K562 (cell line): Measurements from ENCODE around the gene TEKT2. TPM values are rescaled to one million over a fixed set of nuclear protein-coding genes. Genes with fewer than 3 reads are reported as not detected.
A peak's percentile ranks its signal among the peaks of the same experiment; 100 is the strongest.

Experiments used
- ATAC-seq: fragments of 200-7000 bp; cut with Tn5 transposase; 3 replicates; pipeline ENCODE4 v1.9.1; 2020; ENCODE audit warnings: moderate library complexity
- BruUV-seq: library from RNA; stranded (reverse); fragments of 400-500 nt; replicated peaks from 2 replicates; lab custom pipeline; 2021; lab: Mats Ljungman, UMichigan
- CTCF ChIA-PET: fragments of 300-600 bp; formaldehyde crosslinking; extraction: SDS; loops from one replicate; lab custom pipeline; 2021; ENCODE audit warnings: low intra/inter-chr PET ratio; lab: Yijun Ruan, JAX
- POLR2A ChIA-PET: fragments of 300-600, 350-650 bp; sonication (Branson Sonifier 250); formaldehyde crosslinking; extraction: SDS; loops from one replicate; lab custom pipeline; 2021; ENCODE audit warnings: antibody characterized with exemption, inconsistent platforms; lab: Yijun Ruan, JAX
- DNase-seq, 4 experiments: peaks; one replicate each; pipeline versions ENCODE4 v3.0.0 to v3.0.0-alpha.2; 2011 to 2018; ENCODE audit warnings: low spot score in 3 of 4, mixed read lengths in 3 of 4; ENCODE audit errors: extremely low read depth in 1 of 4
- FAIRE-seq: peaks from 2 replicates; lab custom pipeline; 2011; peaks lifted over from hg19 to GRCh38; lab: Jason Lieb, UNC
- H2AFZ ChIP-seq: 2 replicates; pipeline ENCODE4 v1.6.0; 2011; ENCODE audit warnings: low read depth, low read length, control low read depth, inconsistent platforms
- H3K27ac ChIP-seq: fragments of 200-600 bp; 3 replicates; pipeline ENCODE4 v1.8.0; 2011; ENCODE audit warnings: low read depth, mild to moderate bottlenecking, control low read depth, inconsistent platforms, low read length, moderate library complexity, mixed read lengths; ENCODE audit errors: extremely low read depth
- H3K27me3 ChIP-seq, 2 experiments: fragments of 300-600 bp in 1 of 2; 2 replicates in 1 of 2; 3 replicates in 1 of 2; pipeline versions ENCODE4 v1.6.0 to v1.8.0; 2011; ENCODE audit warnings: inconsistent platforms in 2 of 2, low read length in 2 of 2, mild to moderate bottlenecking in 1 of 2, mixed read lengths in 1 of 2, moderate library complexity in 1 of 2; ENCODE audit not compliant: control insufficient read depth in 2 of 2, insufficient read depth in 2 of 2
- H3K36me3 ChIP-seq: fragments of 300-600 bp; 3 replicates; pipeline ENCODE4 v1.8.0; 2011; ENCODE audit warnings: mild to moderate bottlenecking, low read length, inconsistent platforms; ENCODE audit not compliant: control insufficient read depth, insufficient read depth
- H3K4me1 ChIP-seq, 2 experiments: fragments of 200-600 bp in 1 of 2; replicated peaks in 1 of 2; 2 replicates in 1 of 2; 3 replicates in 1 of 2; pipeline versions ENCODE4 v1.5.1 to v1.8.0; 2011; ENCODE audit warnings: inconsistent platforms in 2 of 2, low read length in 2 of 2, mild to moderate bottlenecking in 1 of 2, mixed read lengths in 1 of 2, moderate library complexity in 1 of 2; ENCODE audit not compliant: control insufficient read depth in 2 of 2, insufficient read depth in 2 of 2
- H3K4me2 ChIP-seq: 2 replicates; pipeline ENCODE4 v1.6.1; 2011; ENCODE audit warnings: low read length, control low read depth, inconsistent platforms, mixed read lengths; ENCODE audit not compliant: insufficient read depth
- H3K4me3 ChIP-seq: fragments of 200-600 bp; sonication (generic), shearing (Covaris generic); 2 replicates; pipeline ENCODE4 v1.5.1; 2016; ENCODE audit warnings: control low read depth, inconsistent platforms
- H3K79me2 ChIP-seq: fragments of 200-600 bp; 3 replicates; pipeline ENCODE4 v1.8.0; 2011; ENCODE audit warnings: low read length, inconsistent platforms; ENCODE audit not compliant: control insufficient read depth, insufficient read depth
- H3K9ac ChIP-seq, 2 experiments: 2 replicates each; pipeline versions ENCODE4 v1.6.0 to v1.6.1; 2011; ENCODE audit warnings: low read depth in 2 of 2, low read length in 2 of 2, control low read depth in 1 of 2, inconsistent platforms in 1 of 2, mild to moderate bottlenecking in 1 of 2, mixed read lengths in 1 of 2; ENCODE audit not compliant: insufficient read depth in 1 of 2
- H3K9me1 ChIP-seq: one replicate; pipeline ENCODE4 v1.6.0; 2011; ENCODE audit warnings: inconsistent platforms, mild to moderate bottlenecking, low read length, moderate library complexity; ENCODE audit not compliant: control insufficient read depth, insufficient read depth
- H3K9me3 ChIP-seq: replicated peaks from 2 replicates; pipeline ENCODE4 v1.5.1; 2011; ENCODE audit warnings: low read depth, low read length, inconsistent platforms; ENCODE audit not compliant: control insufficient read depth, insufficient read depth
- H4K20me1 ChIP-seq: replicated peaks from 2 replicates; pipeline ENCODE4 v1.6.1; 2011; ENCODE audit warnings: low read length, inconsistent platforms, mixed read lengths; ENCODE audit not compliant: control insufficient read depth, insufficient read depth
- ARID4B ChIP-seq: sonication (generic); formaldehyde crosslinking; IDR thresholded peaks from 2 replicates; pipeline ENCODE4 v1.8.0; 2022; ENCODE audit warnings: mild to moderate bottlenecking, missing genetic modification reagents
- CBX1 ChIP-seq: sonication (generic); IDR thresholded peaks from 2 replicates; pipeline ENCODE4 v1.6.1; 2016; ENCODE audit warnings: antibody characterized with exemption, low read depth, mild to moderate bottlenecking
- CCNT2 ChIP-seq: IDR thresholded peaks from 2 replicates; pipeline ENCODE4 v1.6.1; 2011; ENCODE audit warnings: borderline replicate concordance, low read depth, mild to moderate bottlenecking, moderate library complexity, mixed read lengths, low read length; ENCODE audit not compliant: insufficient read length; ENCODE audit errors: extremely low read depth
- CREB5 ChIP-seq: fragments of 250-450 bp; sonication (Bioruptor Pico); IDR thresholded peaks from 2 replicates; pipeline ENCODE4 v1.5.0; 2020; ENCODE audit warnings: mild to moderate bottlenecking
- FOXJ3 ChIP-seq: sonication (generic); formaldehyde crosslinking; IDR thresholded peaks from 2 replicates; pipeline ENCODE4 v1.4.0; 2020; ENCODE audit warnings: mild to moderate bottlenecking, missing genetic modification reagents
- JUN ChIP-seq, 2 experiments: sonication (generic) in 1 of 2; formaldehyde crosslinking in 1 of 2; IDR thresholded peaks; 2 replicates each; pipeline versions ENCODE4 v1.6.1 to v1.8.0; 2012 to 2022; ENCODE audit warnings: borderline replicate concordance in 2 of 2, mild to moderate bottlenecking in 2 of 2, improper control_type of control experiment in 1 of 2, low read depth in 1 of 2, low read length in 1 of 2, missing genetic modification reagents in 1 of 2
- POLR2AphosphoS2 ChIP-seq: IDR thresholded peaks from 2 replicates; pipeline ENCODE4 v1.6.1; 2012; ENCODE audit warnings: low read length, improper control_type of control experiment
- TCFL5 ChIP-seq: fragments of 250-450 bp; sonication (Bioruptor Pico); conservative IDR thresholded peaks from 2 replicates; pipeline ENCODE4 v1.6.1; 2021; ENCODE audit warnings: mild to moderate bottlenecking, moderate library complexity, matching md5 sums
- TEAD1 ChIP-seq, 2 experiments: fragments of 450-650 bp in 1 of 2; sonication (generic) in 1 of 2; formaldehyde crosslinking; IDR thresholded peaks; 2 replicates each; pipeline versions ENCODE4 v1.4.0 to v1.8.0; 2020 to 2022; ENCODE audit warnings: mild to moderate bottlenecking in 2 of 2, missing genetic modification reagents in 1 of 2
- YY1 ChIP-seq, 3 experiments: IDR thresholded peaks; 2 replicates each; pipeline ENCODE4 v1.6.1; 2011; ENCODE audit warnings: low read length in 2 of 3, mild to moderate bottlenecking in 2 of 3, moderate library complexity in 2 of 3, borderline replicate concordance in 1 of 3, control low read depth in 1 of 3, low read depth in 1 of 3; ENCODE audit not compliant: insufficient read depth in 3 of 3, insufficient replicate concordance in 2 of 3, control insufficient read depth in 1 of 3, insufficient read length in 1 of 3; ENCODE audit errors: extremely low read depth in 1 of 3
- ZNF239 ChIP-seq: fragments of 250-450 bp; sonication (Bioruptor Pico); IDR thresholded peaks from 2 replicates; pipeline ENCODE4 v1.4.0; 2020; ENCODE audit warnings: mild to moderate bottlenecking
- ZNF253 ChIP-seq: fragments of 250-450 bp; sonication (Bioruptor Pico); conservative IDR thresholded peaks from 2 replicates; pipeline ENCODE4 v1.6.1; 2021; ENCODE audit warnings: mild to moderate bottlenecking
- ZNF695 ChIP-seq: fragments of 450-650 bp; formaldehyde crosslinking; IDR thresholded peaks from 2 replicates; pipeline ENCODE4 v1.4.0; 2020; ENCODE audit warnings: mild to moderate bottlenecking, moderate library complexity
- WGBS: fragments of 100-300 bp; shearing (Covaris generic); methylation state at CpG from one replicate; pipeline ENCODE4 v1.1.6; 2016; ENCODE audit warnings: low coverage, mixed read lengths; ENCODE audit not compliant: insufficient coverage; ENCODE audit errors: missing lambda C conversion rate; 5-methylcytosine and 5-hydroxymethylcytosine counted together
- in situ Hi-C: fragments of 300-500 bp; cut with MboI; formaldehyde crosslinking; loops from 4 replicates; pipeline ENCODE4 v1.15.0; 2018; ENCODE audit warnings: inconsistent platforms, mixed read lengths
- intact Hi-C: fragments of 100-400 bp; cut with micrococcal nuclease; formaldehyde crosslinking; loops from 2 replicates; pipeline ENCODE4 v1.14.2; 2022
- polyA plus RNA-seq, 8 experiments: library from polyadenylated mRNA; depleted of rRNA in 4 of 8; stranded (reverse) in 5 of 8; unstranded in 3 of 8; fragments of >200 nt; fragmentation: Nextera tagmentation in 2 of 8; fragmentation: Illumina TruSeq in 1 of 8; extraction: Ambion mirVana in 2 of 8; extraction: Trizol in 1 of 8; gene quantifications; 2 replicates each; pipeline versions ENCODE4 v1.2.1 to v1.2.3, GENCODE V29; 2011 to 2014; ENCODE audit warnings: inconsistent platforms in 1 of 8, missing spikeins in 1 of 8
- total RNA-seq, 7 experiments: library from RNA; depleted of rRNA in 6 of 7; stranded (reverse); fragments of >200 nt in 6 of 7; fragmentation: Illumina TruSeq in 2 of 7; extraction: Trizol in 2 of 7; gene quantifications; 2 replicates each; pipeline versions ENCODE4 v1.2.1 to v1.2.3, GENCODE V29; 2011 to 2021; ENCODE audit warnings: low replicate concordance in 1 of 7

TEKT2 gene
- total and polyA plus RNA-seq, 9 of the 15 experiments (the other 6 are each of a cell fraction or from before 2014, with no cell fraction given) = 0.06 to 0.94 (median 0.30) TPM; not detected in 1

DNA sequence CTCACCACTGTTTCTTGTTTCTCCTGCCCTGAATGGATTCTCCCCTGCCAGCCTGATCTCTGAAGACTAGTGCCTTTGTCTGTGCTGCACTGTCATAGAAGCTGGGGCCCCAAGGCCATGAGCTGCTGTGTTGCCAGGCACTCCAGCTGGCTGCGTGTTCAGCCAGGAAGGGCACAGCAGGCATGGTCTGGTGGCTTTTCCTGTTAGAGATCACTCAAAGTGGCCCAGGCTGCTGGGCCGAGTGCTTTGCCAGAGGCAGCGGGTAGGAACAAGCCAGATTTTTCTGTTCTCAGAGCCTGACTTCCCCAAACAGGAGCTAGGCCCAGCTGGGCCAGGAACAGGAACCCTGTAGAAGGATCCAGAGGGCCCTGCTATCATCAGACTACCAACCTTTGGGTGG is 10.0 kb downstream of the TEKT2 start:
- Histone ChIP-seq H3K4me2 (no peak overlapping the region), H4K20me1 (no peaks in the 10 kb centered on the region), H3K27me3 (no peaks in the 10 kb centered on the region), H3K27ac (no peak overlapping the region), H3K9ac (0 out of 4 replicates have a peak overlapping the region, but pooled peaks of 1 of the 2 experiments have one; percentile 38), H3K36me3 (peaks cover 62% of the 10 kb centered on the region; the same call in 2 of the 3 replicates), H3K79me2 (peaks cover 18% of the 10 kb centered on the region), H2AFZ (no peak overlapping the region), H3K4me3 (no peak overlapping the region), H3K9me3 (no peaks in the 10 kb centered on the region), H3K4me1 (peaks cover 8 to 32% of the 10 kb centered on the region in 2 experiments; a peak in 4 of 5 replicates), H3K9me1 (peaks cover 5% of the 10 kb centered on the region)
- no peak for DNase-seq
- ChIA-PET CTCF (no interaction called here), POLR2A (interaction anchor here (1.0 to 1.5 kb wide), 3 partner anchors 17 to 94 kb away, joined by 3 to 4 read pairs (median 3); no protein-coding TSS in a partner anchor)
- FAIRE-seq = no peak
- WGBS = 91% methylated on average over 3 of the region's 3 CpGs
- intact Hi-C loops = no loop called here
- ATAC-seq = no peak
- in situ Hi-C loops = loop anchor here (5.0 kb wide), 1 partner anchor 93 kb away; no protein-coding TSS in a partner anchor
- BruUV-seq = no TSS peak
- TF ChIP-seq CCNT2 = no peak
- TF ChIP-seq YY1 (IDR thresholded peaks at IDR 0.05; ENCODE audit: borderline replicate concordance in 1 of 3, control insufficient read depth in 1 of 3, extremely low read depth in 1 of 3, insufficient read depth in 3 of 3, insufficient read length in 1 of 3, insufficient replicate concordance in 2 of 3, low read depth in 1 of 3, low read length in 2 of 3) = no peak
- TF ChIP-seq ZNF253 (CRISPR knock-in tag) = no peak
- no peak for TF ChIP-seq JUN (IDR thresholded peaks at IDR 0.05; ENCODE audit: borderline replicate concordance, low read depth, low read length)
- no peak for TF ChIP-seq JUN (CRISPR knock-in tag; IDR thresholded peaks at IDR 0.05; ENCODE audit: borderline replicate concordance)
- no peak for TF ChIP-seq ZNF695
- TF ChIP-seq TEAD1 (CRISPR knock-in tag; IDR thresholded peaks at IDR 0.05) = no peak
- no peak for TF ChIP-seq CREB5 (CRISPR knock-in tag)
- no peak for TF ChIP-seq TCFL5 (CRISPR knock-in tag)
- no peak for TF ChIP-seq FOXJ3 (CRISPR knock-in tag)
- no peak for TF ChIP-seq ARID4B (CRISPR knock-in tag)
- no peak for TF ChIP-seq CBX1
- TF ChIP-seq ZNF239 (CRISPR knock-in tag) = no peak
- TF ChIP-seq POLR2AphosphoS2 = no peak
